ENCODE data around the gene DLX5.

Gene DLX5

GRCh38 chr7:97017192-97018125, 7.2 kb downstream of the DLX5 start:
- DNase-seq, result no peak

DNA sequence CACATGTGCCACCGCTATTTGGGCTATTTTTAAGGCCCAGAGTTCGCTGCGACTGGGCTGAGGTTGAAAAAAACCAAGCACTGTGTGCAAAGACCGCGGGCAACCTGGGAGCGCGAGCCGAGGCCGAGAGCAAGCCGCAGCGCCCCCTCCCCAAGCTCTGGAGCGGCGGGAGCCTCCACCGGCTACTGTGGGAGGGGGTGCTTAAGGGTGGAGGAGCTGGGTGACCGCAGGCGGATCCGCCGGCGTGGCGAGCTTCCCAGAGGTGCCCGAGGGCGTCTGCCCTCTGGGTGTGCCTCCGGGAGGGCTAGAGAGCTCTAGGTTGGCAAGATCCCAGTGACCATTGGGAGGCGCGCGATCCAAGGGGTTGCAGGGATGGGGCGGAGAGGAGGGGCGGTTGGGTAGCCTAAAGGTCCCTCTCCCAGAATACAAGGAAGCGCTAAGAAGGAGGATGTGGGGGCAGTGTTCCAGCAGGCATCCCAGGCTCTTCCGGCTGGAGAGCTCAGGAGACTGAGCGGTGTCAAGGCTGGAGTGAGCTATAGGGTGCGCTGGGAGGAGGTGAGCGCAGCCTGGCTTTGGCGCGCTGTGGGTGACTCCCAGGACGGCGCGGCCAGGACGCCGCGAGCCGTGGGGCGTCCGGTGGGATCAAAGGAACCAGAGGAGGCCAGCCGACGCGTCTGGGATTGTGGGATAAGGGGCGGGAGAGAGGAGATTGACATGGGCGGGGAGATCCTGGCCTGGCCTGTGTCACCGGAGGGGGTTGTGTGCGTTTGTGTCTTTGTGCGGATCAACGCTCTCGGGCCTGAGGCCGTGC, 8.0 kb downstream of the DLX5 start:
- no peak for DNase-seq

GRCh38 chr7:97015756-97016380, 8.8 kb downstream of the DLX5 start:
- DNase-seq, result no peak

DNA sequence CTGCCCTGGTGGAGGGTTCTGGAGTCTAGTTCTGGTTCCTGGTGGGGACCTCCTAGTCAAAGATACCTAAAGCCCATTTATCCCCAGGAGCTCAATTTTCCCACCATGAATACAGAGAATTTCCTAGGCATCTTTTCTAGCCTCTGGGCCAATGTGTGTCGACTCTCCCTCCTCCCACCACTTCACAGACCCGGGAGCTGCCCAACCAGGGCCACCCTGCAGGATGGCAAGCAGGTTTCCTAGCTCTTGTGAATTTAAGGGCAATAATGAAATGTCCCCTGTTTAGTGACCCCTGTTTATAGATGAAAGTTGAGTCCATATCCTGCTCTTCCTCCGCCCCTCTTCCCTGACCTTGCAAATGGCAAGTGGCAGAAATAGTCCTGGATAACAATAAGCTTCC, 9.4 kb downstream of the DLX5 start:
- no peak for DNase-seq

DNA sequence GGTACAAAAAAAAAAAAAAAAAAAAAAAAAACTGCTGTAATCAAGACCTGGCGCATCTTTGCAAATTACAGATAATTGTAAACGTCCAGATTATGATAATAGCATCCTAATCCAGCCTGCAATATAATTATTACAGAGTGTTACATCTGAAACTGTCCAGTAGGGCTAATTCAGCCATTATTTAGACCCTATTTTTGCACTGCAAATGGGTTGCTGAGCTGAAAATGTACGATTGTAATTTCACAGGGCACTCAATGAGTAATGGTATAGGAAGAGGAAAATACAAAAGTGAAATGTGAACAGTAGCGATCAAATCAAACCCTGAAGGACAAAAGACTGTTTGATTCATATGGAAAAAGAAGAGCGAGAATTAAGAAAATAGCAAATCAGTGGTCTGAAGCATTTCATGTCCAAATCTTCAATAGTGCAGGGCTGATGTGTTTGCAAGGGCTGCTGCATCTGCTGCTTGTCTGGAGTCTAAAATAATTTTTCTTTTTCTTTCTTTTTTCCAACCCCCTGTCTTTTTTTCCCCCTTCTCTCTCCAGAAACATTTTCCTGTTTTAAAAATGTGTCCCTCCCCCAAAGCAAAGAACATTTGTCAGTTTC, 10.4 kb downstream of the DLX5 start:
- DNase-seq, result no peak

DNA sequence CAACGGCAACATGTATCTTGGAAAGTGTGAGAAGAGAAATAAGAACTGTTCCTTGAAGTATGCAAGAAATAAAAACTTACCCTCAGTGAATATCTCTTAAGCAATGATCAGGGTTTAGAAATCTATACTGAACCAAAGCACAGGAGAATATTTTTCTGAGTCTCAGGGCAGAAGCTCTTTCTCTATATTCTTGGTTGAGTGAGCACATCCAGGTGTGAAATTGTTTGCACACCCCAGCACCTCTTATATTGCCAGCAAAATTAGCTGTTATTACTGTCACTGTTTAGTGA, 10.8 kb downstream of the DLX5 start:
- no peak for DNase-seq

DNA sequence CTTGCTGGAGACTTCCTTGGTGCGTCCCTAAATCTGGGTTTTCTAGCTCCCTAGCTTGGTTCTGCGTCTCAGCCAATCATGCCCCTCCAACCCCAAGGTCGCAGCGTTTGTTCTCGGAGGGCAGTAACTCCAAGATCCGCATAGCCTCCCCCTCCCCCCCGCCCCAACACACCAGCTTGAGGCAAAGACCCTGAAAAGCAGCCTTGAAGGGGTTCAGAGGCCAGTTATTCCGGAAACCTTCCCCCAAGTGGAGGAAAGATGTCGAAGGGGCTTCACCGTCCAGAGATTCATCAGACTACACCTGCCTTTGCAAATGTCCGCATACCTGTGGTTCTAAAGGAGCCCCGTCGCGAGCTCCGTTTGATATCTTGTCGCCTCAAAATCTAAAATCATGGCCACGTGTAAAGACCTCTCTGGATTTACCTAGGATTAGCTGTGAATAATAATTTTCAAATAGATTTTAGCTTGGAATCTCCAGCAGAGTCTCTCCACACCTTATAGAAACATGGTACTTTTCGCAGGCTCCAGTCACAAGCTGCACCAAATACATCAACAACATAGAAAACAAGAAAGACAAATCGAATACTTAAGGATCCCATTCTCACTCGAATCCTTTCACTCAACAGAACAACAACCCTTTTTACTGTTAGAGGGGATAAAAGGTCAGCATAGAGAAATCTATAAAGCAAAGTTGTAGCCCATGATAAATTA, 11.3 kb downstream of the DLX5 start:
- no peak for DNase-seq

DNA sequence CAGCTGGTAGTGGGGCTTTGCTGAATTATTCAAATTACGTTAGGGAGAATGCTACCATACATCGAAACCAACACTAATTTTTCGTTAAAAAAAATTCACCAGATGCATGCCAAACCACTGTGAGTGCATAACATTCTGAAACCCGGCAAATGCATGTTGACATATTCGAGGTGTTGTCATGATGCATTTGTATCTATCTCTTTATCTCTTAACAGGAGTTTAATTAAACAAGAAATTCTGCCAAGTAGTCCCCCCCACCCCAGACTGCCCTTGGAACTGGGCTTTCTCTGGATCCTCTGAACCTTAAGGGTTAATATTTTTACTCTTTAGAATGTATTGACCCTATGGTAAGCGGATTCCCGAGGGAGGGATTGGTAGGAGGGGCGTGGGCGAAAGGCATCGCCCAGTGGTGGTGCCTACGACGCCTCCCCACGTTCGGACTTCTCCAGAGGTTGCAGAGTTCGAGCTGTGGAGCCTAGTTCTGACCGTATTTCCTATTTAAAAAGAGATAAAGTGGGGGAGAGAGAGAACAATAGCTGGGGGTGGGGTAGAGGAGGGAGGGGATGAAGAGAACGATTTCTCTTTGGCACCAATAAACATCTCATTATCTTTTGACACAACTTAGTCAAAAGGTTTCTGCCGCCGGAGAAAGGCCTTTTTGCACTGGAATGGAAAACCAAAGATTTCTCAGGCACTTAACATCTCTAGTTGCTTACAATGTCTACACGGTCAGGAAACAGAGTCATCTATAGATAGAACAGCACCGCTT, 12.1 kb downstream of the DLX5 start:
- no peak for DNase-seq

- DNase-seq, result no peak
Measured at GRCh38 chr7:97011536-97012364, 12.9 kb downstream of the DLX5 start.

DNA sequence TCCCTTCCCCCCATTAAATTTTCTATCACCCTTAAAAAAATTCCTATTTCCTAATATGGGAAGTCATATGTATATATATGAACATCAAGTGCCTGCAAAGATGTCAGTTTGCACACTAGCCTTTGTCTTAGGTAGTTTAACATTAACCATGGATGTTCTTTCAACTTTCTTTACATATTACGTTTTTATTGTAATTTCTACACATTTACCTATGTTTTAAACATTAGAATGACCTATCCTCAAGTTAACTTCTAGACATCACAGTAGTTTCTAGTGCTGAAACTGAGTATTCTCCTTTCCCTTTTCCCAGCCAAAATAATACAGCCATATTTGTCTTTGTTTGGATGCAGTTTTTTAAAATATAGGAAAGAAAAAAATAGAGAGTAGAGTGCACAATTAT, 13.5 kb downstream of the DLX5 start:
- no peak for DNase-seq

DNA sequence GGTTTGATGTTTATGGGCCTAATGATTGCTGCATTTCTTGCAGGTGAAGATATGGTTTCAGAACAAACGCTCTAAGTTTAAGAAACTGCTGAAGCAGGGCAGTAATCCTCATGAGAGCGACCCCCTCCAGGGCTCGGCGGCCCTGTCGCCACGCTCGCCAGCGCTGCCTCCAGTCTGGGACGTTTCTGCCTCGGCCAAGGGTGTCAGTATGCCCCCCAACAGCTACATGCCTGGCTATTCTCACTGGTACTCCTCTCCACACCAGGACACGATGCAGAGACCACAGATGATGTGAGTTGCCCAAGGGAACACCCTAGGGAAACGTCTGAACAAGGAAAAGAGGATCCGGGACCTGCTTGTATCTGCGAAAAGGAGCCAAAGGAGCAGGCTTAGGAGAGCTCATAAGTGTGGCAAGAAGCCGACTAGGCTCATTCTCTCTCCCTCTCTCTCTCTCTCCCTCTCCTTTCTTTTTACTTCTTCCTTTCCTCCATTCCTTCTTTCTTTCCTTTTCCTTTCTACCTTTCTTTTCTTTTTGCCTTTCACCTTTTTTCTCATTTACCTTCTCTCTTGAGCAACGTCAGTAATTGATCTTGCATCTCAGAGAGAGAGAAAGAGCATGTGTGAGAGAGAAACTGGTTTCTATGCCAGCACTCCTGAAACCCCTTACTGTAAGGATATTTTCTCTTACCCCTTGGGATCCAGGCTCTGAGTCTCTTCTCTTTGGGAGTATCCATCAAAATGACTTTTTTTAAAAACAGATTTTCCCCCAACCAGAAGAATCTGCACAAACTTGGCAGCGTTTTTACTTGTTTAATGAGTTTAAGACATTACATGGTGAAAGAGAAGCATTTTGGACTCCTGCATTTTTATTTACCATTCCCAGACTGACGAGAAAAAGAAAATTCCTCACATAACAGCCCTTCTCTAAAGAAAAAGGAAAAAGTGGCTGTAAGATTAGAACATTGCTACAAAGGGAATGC, 14.6 kb downstream of the DLX5 start:
- no peak for DNase-seq

DNA sequence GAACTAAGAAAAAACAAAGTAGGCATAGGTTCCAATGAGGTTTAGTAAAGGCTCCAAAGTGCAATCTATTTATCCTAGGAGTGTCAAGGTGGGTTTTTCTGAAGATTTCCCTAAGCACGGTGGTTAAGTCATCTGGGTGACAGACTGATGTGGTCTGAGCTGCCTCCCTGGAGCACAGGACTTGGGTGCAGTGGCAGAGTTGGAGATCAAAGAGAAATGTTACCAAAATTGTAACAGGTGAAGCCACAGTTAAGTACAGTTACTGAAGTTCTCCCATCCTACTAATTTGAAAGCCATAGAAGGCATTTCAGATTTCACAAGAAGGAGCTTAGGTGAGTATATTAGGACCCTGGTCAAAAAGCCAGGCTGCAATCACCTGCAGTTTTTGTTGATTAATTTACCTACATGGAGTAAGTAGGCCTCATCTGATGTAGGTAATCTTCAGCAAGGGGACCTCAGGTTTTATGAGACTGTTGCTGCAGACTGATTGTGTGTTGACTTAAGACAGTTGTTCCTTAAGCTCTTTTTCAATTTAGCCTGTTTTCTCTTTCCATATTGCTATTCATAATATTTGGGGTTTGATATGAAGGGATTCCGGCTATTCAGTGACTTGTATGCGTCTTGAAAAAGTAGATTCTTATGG, 16.2 kb downstream of the DLX5 start:
- no peak for DNase-seq

DNA sequence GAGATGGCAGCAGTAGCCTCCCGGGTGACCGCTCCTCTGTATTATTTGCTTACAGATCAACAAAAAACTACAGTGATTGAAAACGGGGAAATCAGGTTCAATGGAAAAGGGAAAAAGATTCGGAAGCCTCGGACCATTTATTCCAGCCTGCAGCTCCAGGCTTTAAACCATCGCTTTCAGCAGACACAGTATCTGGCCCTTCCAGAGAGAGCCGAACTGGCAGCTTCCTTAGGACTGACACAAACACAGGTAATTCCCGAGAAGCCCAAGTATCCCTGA, 17.1 kb downstream of the DLX5 start:
- DNase-seq, result no peak

- no peak for DNase-seq
Measured at GRCh38 chr7:97006816-97007582, 17.6 kb downstream of the DLX5 start.

GRCh38 chr7:97006055-97006815, 18.4 kb downstream of the DLX5 start:
- peak; percentile 18 for DNase-seq

GRCh38 chr7:97005183-97006054, 19.2 kb downstream of the DLX5 start, which contains the start of gene DLX6:
Gene DLX6 (plus strand): TSS chr7:97005553. CDS start chr7:97005978, 425 bp downstream.
- peak; percentile 31 for DNase-seq

Measured in stimulated activated CD4-positive, alpha-beta T cell treated with anti-CD3 and anti-CD28 coated beads, Interleukin-12 subunit alpha, Interleukin-12 subunit beta, amount 100 ng/mL, for 4 hours (primary cell).